GM12878 (cell line): Measurements from ENCODE around the gene SENP7. TPM values are rescaled to one million over a fixed set of nuclear protein-coding genes. Genes with fewer than 3 reads are reported as not detected.

Experiments used
- ATAC-seq: fragments of 200-7000 bp; cut with Tn5 transposase; 3 replicates; pipeline ENCODE4 v1.9.1; 2020; ENCODE audit warnings: mild to moderate bottlenecking, moderate library complexity
- BruUV-seq: library from RNA; stranded (reverse); fragments of 400-500 nt; replicated peaks from 2 replicates; lab custom pipeline; 2021; lab: Mats Ljungman, UMichigan
- CTCF ChIA-PET: fragments of 300-600 bp; sonication (Branson Sonifier 250); formaldehyde crosslinking; extraction: SDS; loops from one replicate; lab custom pipeline; 2021; ENCODE audit warnings: inconsistent platforms; lab: Yijun Ruan, JAX
- POLR2A ChIA-PET: fragments of 350-600 bp; formaldehyde crosslinking; extraction: SDS; loops from one replicate; lab custom pipeline; 2021; ENCODE audit warnings: inconsistent platforms; lab: Charles Lee
- RAD21 ChIA-PET: fragments of 300-600 bp; sonication (Branson Sonifier 250); formaldehyde crosslinking; loops from one replicate; lab custom pipeline; 2023; ENCODE audit warnings: antibody characterized with exemption; ENCODE audit not compliant: unreplicated experiment; lab: Charles Lee
- SMC1A ChIA-PET: fragments of 300-600 bp; sonication (Branson Sonifier 250); formaldehyde crosslinking; loops from one replicate; lab custom pipeline; 2023; ENCODE audit not compliant: unreplicated experiment, uncharacterized antibody; lab: Charles Lee
- DNase-seq: peaks from one replicate; pipeline ENCODE4 v3.0.0-alpha.2; 2011; ENCODE audit warnings: low read depth, low spot score
- FAIRE-seq: peaks from 3 replicates; lab custom pipeline; 2011; peaks lifted over from hg19 to GRCh38; lab: Jason Lieb, UNC
- H2AFZ ChIP-seq: 2 replicates; pipeline ENCODE4 v1.6.0; 2011; ENCODE audit warnings: low read depth, low read length, control low read depth; ENCODE audit not compliant: control insufficient read depth
- H3K27ac ChIP-seq: 2 replicates; pipeline ENCODE4 v1.5.1; 2011; ENCODE audit warnings: control low read depth; ENCODE audit not compliant: control insufficient read depth, insufficient read depth
- H3K27me3 ChIP-seq, 2 experiments: replicated peaks in 1 of 2; 2 replicates each; pipeline versions ENCODE4 v1.6.0 to v1.6.1; 2011; ENCODE audit warnings: low read length in 1 of 2; ENCODE audit not compliant: control insufficient read depth in 2 of 2, insufficient read depth in 2 of 2
- H3K36me3 ChIP-seq, 2 experiments: 2 replicates each; pipeline ENCODE4 v1.5.1; 2011; ENCODE audit warnings: low read length in 1 of 2; ENCODE audit not compliant: control insufficient read depth in 2 of 2, insufficient read depth in 2 of 2
- H3K4me1 ChIP-seq: 2 replicates; pipeline ENCODE4 v1.6.1; 2011; ENCODE audit warnings: mild to moderate bottlenecking, low read length, moderate library complexity, mixed read lengths; ENCODE audit not compliant: control insufficient read depth, insufficient read depth
- H3K4me2 ChIP-seq: 2 replicates; pipeline ENCODE4 v1.6.0; 2011; ENCODE audit warnings: control low read depth; ENCODE audit not compliant: control insufficient read depth, insufficient read depth
- H3K4me3 ChIP-seq: fragments of 200-600 bp; sonication (generic); 2 replicates; pipeline ENCODE4 v1.5.1; 2016
- H3K79me2 ChIP-seq: 2 replicates; pipeline ENCODE4 v1.6.0; 2011; ENCODE audit warnings: low read length; ENCODE audit not compliant: control insufficient read depth, insufficient read depth
- H3K9ac ChIP-seq: 2 replicates; pipeline ENCODE4 v1.8.0; 2011; ENCODE audit warnings: low read length, control low read depth, mixed read lengths; ENCODE audit not compliant: control insufficient read depth, insufficient read depth
- H3K9me3 ChIP-seq: replicated peaks from 3 replicates; pipeline ENCODE4 v1.5.1; 2011; ENCODE audit warnings: mild to moderate bottlenecking, low read length; ENCODE audit not compliant: control insufficient read depth, insufficient read depth
- H4K20me1 ChIP-seq: 2 replicates; pipeline ENCODE4 v1.6.0; 2011; ENCODE audit not compliant: control insufficient read depth, insufficient read depth
- PKNOX1 ChIP-seq: fragments of 450-650 bp; IDR thresholded peaks from 2 replicates; pipeline ENCODE4 v1.6.1; 2016; ENCODE audit warnings: mild to moderate bottlenecking
- RAD21 ChIP-seq: IDR thresholded peaks from 2 replicates; pipeline ENCODE4 v1.6.1; 2011; ENCODE audit warnings: mild to moderate bottlenecking, low read depth, low read length, moderate library complexity; ENCODE audit not compliant: insufficient read depth
- USF1 ChIP-seq: IDR thresholded peaks from 2 replicates; pipeline ENCODE4 v1.6.1; 2011; ENCODE audit warnings: borderline replicate concordance, low read depth, mild to moderate bottlenecking, moderate library complexity, mixed read lengths, low read length; ENCODE audit not compliant: insufficient read depth; ENCODE audit errors: extremely low read length
- WGBS: methylation state at CpG from one replicate; pipeline ENCODE4 v1.1.6; 2016; ENCODE audit warnings: low lambda C conversion rate; ENCODE audit not compliant: insufficient replicate concordance, insufficient coverage; ENCODE audit errors: missing lambda C conversion rate; 5-methylcytosine and 5-hydroxymethylcytosine counted together
- in situ Hi-C: fragments of 300-500 bp; cut with MboI; formaldehyde crosslinking; loops from 9 replicates; pipeline ENCODE4 v1.14.3; 2018; ENCODE audit warnings: mixed read lengths
- intact Hi-C: fragments of 100-400 bp; cut with micrococcal nuclease; formaldehyde crosslinking; loops from one replicate; pipeline ENCODE4 v1.14.2; 2022; ENCODE audit not compliant: unreplicated experiment
- polyA plus RNA-seq, 11 experiments: library from polyadenylated mRNA; depleted of rRNA in 4 of 11; unstranded in 6 of 11; stranded (reverse) in 5 of 11; fragments of >200 nt; fragmentation: Nextera tagmentation in 4 of 11; fragmentation: Illumina TruSeq in 1 of 11; extraction: Ambion mirVana in 4 of 11; extraction: Trizol in 1 of 11; gene quantifications; 1 replicate in 1 of 11; 2 replicates in 10 of 11; pipeline versions ENCODE4 v1.2.1 to v1.2.3, GENCODE V29; 2011 to 2016; ENCODE audit warnings: inconsistent platforms in 2 of 11, missing spikeins in 2 of 11, low read depth in 1 of 11
- total RNA-seq, 4 experiments: library from RNA; depleted of rRNA in 3 of 4; stranded (reverse); fragments of >200 nt in 3 of 4; fragmentation: Illumina TruSeq in 1 of 4; extraction: Trizol in 1 of 4; gene quantifications; 2 replicates each; pipeline versions ENCODE4 v1.2.1 to v1.2.3, GENCODE V29; 2013 to 2021

The SENP7 gene
- total and polyA plus RNA-seq, 10 of the 15 experiments (the other 5 are each of a cell fraction or from before 2014, with no cell fraction given) = 2.6 to 14.7 (median 8.3) TPM

- Histone ChIP-seq H4K20me1 (no peaks in the 10 kb centered on the region), H3K4me3 (no peak overlapping the region), H3K79me2 (no peaks in the 10 kb centered on the region), H3K27me3 (no peaks in the 10 kb centered on the region), H3K4me2 (no peak overlapping the region), H3K9me3 (no peaks in the 10 kb centered on the region), H3K4me1 (no peaks in the 10 kb centered on the region), H3K9ac (no peak overlapping the region), H3K36me3 (no peaks in the 10 kb centered on the region), H3K27ac (no peak overlapping the region), H2AFZ (no peak overlapping the region)
- BruUV-seq = no TSS peak
- ChIA-PET POLR2A (no interaction called here), SMC1A (no interaction called here), RAD21 (no interaction called here), CTCF (no interaction called here)
- no peak for DNase-seq
- no peak for TF ChIP-seq PKNOX1
- no peak for FAIRE-seq
- intact Hi-C loops (no loop called here), in situ Hi-C loops (no loop called here)
- WGBS = no CpG with 5 or more reads among the region's 1 CpG
- no peak for ATAC-seq
These were observed 14.9 kb upstream of the SENP7 start for GRCh38 chr3:101527906-101528305.

GRCh38 chr3:101527441-101527840, 14.4 kb upstream of the SENP7 start:
- intact Hi-C loops = no loop called here
- CTCF ChIA-PET = no interaction called here
- Histone ChIP-seq H3K27me3 (no peaks in the 10 kb centered on the region), H3K4me2 (no peak overlapping the region), H3K9me3 (no peaks in the 10 kb centered on the region), H3K27ac (no peak overlapping the region)
- RAD21 ChIA-PET = no interaction called here
- POLR2A ChIA-PET = no interaction called here
- BruUV-seq = no TSS peak
- DNase-seq = no peak
- FAIRE-seq = no peak
- TF ChIP-seq RAD21 = no peak
- no peak for TF ChIP-seq USF1
- TF ChIP-seq, all 136 proteins: peak for 0
- Histone ChIP-seq H2AFZ (no peak overlapping the region), H3K9ac (no peak overlapping the region), H4K20me1 (no peaks in the 10 kb centered on the region), H3K79me2 (no peaks in the 10 kb centered on the region), H3K4me3 (no peak overlapping the region), H3K4me1 (no peaks in the 10 kb centered on the region), H3K36me3 (no peaks in the 10 kb centered on the region)
- in situ Hi-C loops = no loop called here
- SMC1A ChIA-PET = no interaction called here
- 65% methylated on average over 4 of the region's 4 CpGs for WGBS
- ATAC-seq = no peak
